Right atrium auricular region (tissue), 2 donors: ENCODE results near the gene RABEP1. TPM values are rescaled to one million over a fixed set of nuclear protein-coding genes. Genes with fewer than 3 reads are reported as not detected.
"Not testable (repeated sequence)": the region's sequence is repeated elsewhere in the genome, so short reads cannot be mapped to it uniquely, and the experiment has no call there.

ENCODE experiments used
- DNase-seq: peaks from one replicate; pipeline ENCODE4 v3.0.0-alpha.2; 2019; ENCODE audit warnings: low spot score
- H3K27ac ChIP-seq, 2 donors: fragments of 200-600 bp; sonication (generic); 1 replicate in 1 of 2; 2 replicates in 1 of 2; pipeline ENCODE4 v1.5.1; 2016 to 2019
- H3K27me3 ChIP-seq, 2 donors: fragments of 200-600 bp; sonication (generic); one replicate each; pipeline versions ENCODE4 v1.5.1 to v1.6.0; 2017 to 2019
- H3K36me3 ChIP-seq: fragments of 200-600 bp; sonication (generic); one replicate; pipeline ENCODE4 v1.5.1; 2016
- H3K4me1 ChIP-seq, 2 donors: fragments of 200-600 bp; sonication (generic); one replicate each; pipeline versions ENCODE4 v1.5.1 to v1.6.0; 2017 to 2019
- H3K4me3 ChIP-seq, 2 donors: fragments of 200-600 bp; sonication (generic); 1 replicate in 1 of 2; 2 replicates in 1 of 2; pipeline ENCODE4 v1.5.1; 2017 to 2019; ENCODE audit warnings: mild to moderate bottlenecking in 1 of 2, moderate library complexity in 1 of 2
- H3K9me3 ChIP-seq, 2 donors: fragments of 200-600 bp; sonication (generic); one replicate each; pipeline ENCODE4 v1.5.1; 2019
- CTCF ChIP-seq, 2 donors: fragments of 200-600 bp; sonication (generic); IDR thresholded peaks; one replicate each; pipeline ENCODE4 v1.5.1; 2019; ENCODE audit warnings: antibody characterized with exemption in 2 of 2
- total RNA-seq, 2 donors: library from RNA; depleted of rRNA; stranded (reverse); fragments of >200 nt; gene quantifications; one replicate each; pipeline ENCODE4 v1.1.0, GENCODE V29; 2016

RABEP1 gene
- total RNA-seq, 2 donors from 2014 or later = 29.6 to 34.1 TPM

- H3K4me1 ChIP-seq = no peaks in the 10 kb centered on the region
- no peaks in the 10 kb centered on the region for H3K27me3 ChIP-seq
- no peak overlapping the region for H3K4me3 ChIP-seq
- TF ChIP-seq CTCF (IDR thresholded peaks at IDR 0.05) = no peak
- H3K9me3 ChIP-seq = no peaks in the 10 kb centered on the region
- no peak for DNase-seq
- H3K27ac ChIP-seq = no peak overlapping the region
- no peaks in the 10 kb centered on the region for H3K36me3 ChIP-seq
Measured at GRCh38 chr17:5238333-5238732, 43.8 kb upstream of the RABEP1 start.

GRCh38 chr17:5239769-5240168 lies 42.3 kb upstream of the RABEP1 start:
- not testable (repeated sequence) for H3K4me1 ChIP-seq, H3K4me3 ChIP-seq, H3K9me3 ChIP-seq, H3K36me3 ChIP-seq, H3K27ac ChIP-seq, DNase-seq, H3K27me3 ChIP-seq

- Histone ChIP-seq H3K27me3 (no peaks in the 10 kb centered on the region), H3K9me3 (no peaks in the 10 kb centered on the region), H3K4me3 (no peak overlapping the region), H3K4me1 (no peaks in the 10 kb centered on the region), H3K27ac (no peak overlapping the region), H3K36me3 (no peaks in the 10 kb centered on the region)
- no peak for DNase-seq
- TF ChIP-seq CTCF (IDR thresholded peaks at IDR 0.05) = no peak
Measured at GRCh38 chr17:5241861-5242671, 40.0 kb upstream of the RABEP1 start.

- Histone ChIP-seq H3K27ac (no peak overlapping the region), H3K4me3 (no peak overlapping the region), H3K9me3 (no peaks in the 10 kb centered on the region), H3K36me3 (no peaks in the 10 kb centered on the region), H3K27me3 (no peaks in the 10 kb centered on the region), H3K4me1 (no peaks in the 10 kb centered on the region)
- no peak for DNase-seq
- TF ChIP-seq CTCF (IDR thresholded peaks at IDR 0.05) = no peak
Measured at GRCh38 chr17:5247621-5248020, 34.5 kb upstream of the RABEP1 start.

- no peaks in the 10 kb centered on the region for H3K9me3 ChIP-seq
- no peaks in the 10 kb centered on the region for H3K4me1 ChIP-seq
- TF ChIP-seq CTCF (IDR thresholded peaks at IDR 0.05) = no peak
- DNase-seq = no peak
- H3K27me3 ChIP-seq = no peaks in the 10 kb centered on the region
- H3K4me3 ChIP-seq = no peak overlapping the region
- H3K27ac ChIP-seq = no peak overlapping the region
- H3K36me3 ChIP-seq = no peaks in the 10 kb centered on the region
Measured at GRCh38 chr17:5248821-5249479, 33.1 kb upstream of the RABEP1 start.

GRCh38 chr17:5249615-5250014 lies 32.5 kb upstream of the RABEP1 start:
- no peaks in the 10 kb centered on the region for H3K27me3 ChIP-seq
- H3K27ac ChIP-seq = no peak overlapping the region
- TF ChIP-seq CTCF (IDR thresholded peaks at IDR 0.05) = peak; percentile 44 to 64
- peak; percentile 69 for DNase-seq
- no peaks in the 10 kb centered on the region for H3K4me1 ChIP-seq
- H3K36me3 ChIP-seq = no peaks in the 10 kb centered on the region
- no peak overlapping the region for H3K4me3 ChIP-seq
- H3K9me3 ChIP-seq = no peaks in the 10 kb centered on the region
